SHP77 treated with DMSO at 0.1 percent for 48 hours (cell line): ENCODE data around the gene LRRC63.
A peak's percentile ranks its signal among the peaks of the same experiment; 100 is the strongest.
"Not testable (repeated sequence)": the region's sequence is repeated elsewhere in the genome, so short reads cannot be mapped to it uniquely, and the experiment has no call there.

ENCODE experiments used
- DNase-seq: peaks from one replicate; lab custom pipeline; 2025; lab: John Stamatoyannopoulos, UW

Gene LRRC63

GRCh38 chr13:46235286-46235685 is 23.6 kb downstream of the LRRC63 start:
- no peak for DNase-seq

DNA sequence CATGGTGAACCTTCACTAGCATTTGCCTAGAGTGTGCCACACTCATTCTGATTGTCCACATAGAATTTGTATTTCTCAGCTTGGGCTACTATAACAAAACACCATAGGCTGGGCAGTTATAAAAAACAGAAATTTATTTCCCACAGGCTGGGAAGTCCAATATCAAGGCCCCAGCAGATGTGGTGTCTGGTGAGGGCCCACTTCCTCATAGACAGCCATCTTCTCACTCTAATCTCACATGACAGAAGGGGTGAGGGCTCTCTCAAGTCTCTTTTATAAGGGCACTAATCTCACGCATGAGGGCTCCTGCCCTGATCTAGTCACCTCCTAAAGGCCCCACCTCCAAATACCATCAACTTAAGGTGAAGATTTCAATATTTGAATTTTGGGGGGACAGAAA is 53.6 kb downstream of the LRRC63 start:
- DNase-seq: no peak

- no peak for DNase-seq
Measured at GRCh38 chr13:46267166-46267565, 55.4 kb downstream of the LRRC63 start.

DNA sequence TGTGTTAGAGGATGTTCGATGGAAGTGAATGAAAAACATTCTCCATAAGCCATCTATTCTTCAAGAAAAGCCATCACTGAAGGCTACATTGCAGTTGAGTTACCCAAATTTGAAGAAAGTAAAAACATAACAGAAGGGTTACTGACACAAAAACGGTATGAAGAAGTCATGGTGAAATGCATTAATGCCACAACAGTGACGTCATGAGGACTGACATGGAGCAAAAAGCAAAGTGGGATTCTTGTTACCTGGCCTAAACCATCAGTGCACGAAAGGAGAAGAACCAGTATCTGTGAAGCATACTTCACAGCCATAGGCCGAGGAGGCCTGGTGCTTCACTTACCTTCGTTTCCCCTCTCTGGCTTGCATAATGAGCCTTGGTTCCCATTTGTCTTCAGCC is 58.7 kb downstream of the LRRC63 start:
- DNase-seq: no peak

DNA sequence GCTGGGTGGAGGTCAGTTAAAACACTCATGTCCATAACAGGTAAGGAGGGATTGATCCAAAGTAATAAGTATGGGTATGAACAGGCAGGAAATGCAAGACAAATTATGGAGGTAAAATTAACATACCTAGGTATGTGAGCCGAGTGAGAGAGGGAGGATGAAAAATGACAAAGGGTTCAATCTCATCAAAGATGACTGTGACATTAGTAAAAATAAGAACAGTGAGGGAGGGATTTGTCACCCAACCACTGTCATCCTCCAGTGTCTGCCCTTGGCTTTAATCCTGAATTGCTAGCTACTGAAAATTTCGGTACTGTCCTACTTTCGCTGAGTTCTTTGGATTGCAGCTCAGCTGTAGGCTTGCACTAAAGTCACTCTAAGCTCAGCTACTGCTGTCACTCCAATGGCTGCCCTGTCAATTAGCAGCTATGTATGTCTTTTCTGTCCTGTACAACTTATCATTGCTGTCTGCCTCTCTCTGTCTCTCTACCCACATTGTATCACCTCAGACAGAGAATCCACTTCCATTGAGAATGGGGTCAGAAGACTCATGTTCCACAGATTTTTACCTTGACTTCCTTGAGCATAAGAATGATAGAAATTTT is 62.5 kb downstream of the LRRC63 start:
- DNase-seq: no peak

- no peak for DNase-seq
Measured at GRCh38 chr13:46278474-46278873, 66.7 kb downstream of the LRRC63 start.

- no peak for DNase-seq
Measured at GRCh38 chr13:46281779-46282178, 70.1 kb downstream of the LRRC63 start.

DNA sequence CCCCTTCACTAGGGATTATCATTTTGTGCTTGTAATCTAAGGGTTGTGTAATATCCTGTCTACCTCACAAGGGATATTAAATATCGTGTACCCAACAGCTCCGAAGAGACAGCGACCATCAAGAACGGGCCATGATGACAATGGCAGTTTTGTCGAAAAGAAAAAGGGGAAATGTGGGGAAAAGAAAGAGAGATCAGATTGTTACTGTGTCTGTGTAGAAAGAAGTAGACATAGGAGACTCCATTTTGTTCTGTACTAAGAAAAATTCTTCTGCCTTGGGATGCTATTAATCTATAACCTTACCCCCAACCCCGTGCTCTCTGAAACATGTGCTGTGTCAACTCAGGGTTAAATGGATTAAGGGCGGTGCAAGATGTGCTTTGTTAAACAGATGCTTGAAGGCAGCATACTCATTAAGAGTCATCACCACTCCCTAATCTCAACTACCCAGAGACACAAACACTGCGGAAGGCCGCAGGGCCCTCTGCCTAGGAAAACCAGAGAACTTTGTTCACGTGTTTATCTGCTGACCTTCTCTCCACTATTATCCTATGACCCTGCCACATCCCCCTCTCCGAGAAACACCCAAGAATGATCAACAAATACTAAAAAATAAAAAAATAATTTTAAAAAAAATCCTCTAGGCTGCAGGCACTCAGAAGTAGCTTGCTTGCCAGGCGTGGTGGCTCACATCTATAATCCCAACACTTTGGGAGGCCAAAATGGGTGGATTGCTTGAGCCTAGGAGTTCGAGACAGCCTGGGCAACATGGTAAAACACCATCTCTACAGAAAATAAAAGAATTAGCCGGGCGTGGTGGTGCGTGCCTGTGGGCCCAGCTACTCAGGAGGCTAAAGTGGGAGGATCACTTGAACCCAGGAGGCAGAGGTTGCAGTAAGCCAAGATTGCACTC is 72.4 kb downstream of the LRRC63 start:
- DNase-seq: not testable (repeated sequence)

GRCh38 chr13:46286972-46287371 is 75.2 kb downstream of the LRRC63 start:
- DNase-seq: no peak

- peak; percentile 27 for DNase-seq
Measured at GRCh38 chr13:46288570-46289259, 77.0 kb downstream of the LRRC63 start.

- DNase-seq: no peak
Measured at GRCh38 chr13:46289260-46289955, 77.7 kb downstream of the LRRC63 start.

- no peak for DNase-seq
Measured at GRCh38 chr13:46290434-46290833, 78.7 kb downstream of the LRRC63 start.

DNA sequence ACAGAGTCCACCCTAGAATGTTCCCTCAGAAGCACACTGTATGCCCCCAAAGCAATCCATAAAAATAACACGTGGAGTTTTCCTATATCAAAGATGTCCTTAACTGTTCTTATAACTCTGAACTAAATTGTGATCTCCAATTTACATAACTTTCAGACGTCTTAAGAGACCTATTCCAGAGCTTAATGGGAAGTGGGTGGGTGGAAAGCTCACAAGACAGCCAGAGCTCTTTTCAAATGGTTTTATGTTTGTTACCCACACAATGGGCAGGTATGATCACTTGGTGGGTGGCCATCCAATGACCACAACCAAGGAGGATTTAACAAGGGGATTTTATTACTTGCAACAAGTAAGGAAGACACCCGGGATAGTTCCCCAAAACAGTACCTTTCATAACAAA is 81.7 kb downstream of the LRRC63 start:
- DNase-seq: no peak

DNA sequence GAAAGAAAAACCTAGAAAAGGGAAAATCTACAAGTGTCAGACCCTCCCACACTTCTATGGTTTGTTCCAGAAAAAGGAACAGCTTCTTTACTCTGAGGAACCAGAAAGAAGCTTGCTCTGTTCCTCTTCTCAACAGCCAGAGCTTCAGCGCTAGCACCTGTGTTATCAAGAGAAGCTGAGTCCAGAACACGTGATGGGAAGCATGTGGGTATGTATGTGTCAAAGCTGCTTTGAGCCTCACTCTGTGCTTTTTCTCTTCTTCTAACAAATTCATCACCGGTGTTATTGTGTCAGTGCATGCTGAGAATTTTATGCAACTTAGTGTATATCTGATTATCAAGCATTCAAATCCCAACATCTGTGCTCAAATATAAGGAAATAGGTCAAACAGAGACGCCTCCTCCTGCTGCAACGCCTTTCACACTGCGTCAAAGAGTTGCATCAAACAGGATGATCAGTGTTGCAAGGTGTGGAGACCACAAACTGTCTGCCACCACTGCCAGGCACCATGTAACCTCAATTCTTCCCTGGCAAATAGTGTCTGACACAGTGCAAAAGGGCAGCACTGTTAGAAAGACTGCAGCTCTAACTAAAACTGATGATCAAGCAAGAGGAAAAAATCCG is 83.9 kb downstream of the LRRC63 start:
- no peak for DNase-seq

- no peak for DNase-seq
Measured at GRCh38 chr13:46296115-46296822, 84.5 kb downstream of the LRRC63 start.

DNA sequence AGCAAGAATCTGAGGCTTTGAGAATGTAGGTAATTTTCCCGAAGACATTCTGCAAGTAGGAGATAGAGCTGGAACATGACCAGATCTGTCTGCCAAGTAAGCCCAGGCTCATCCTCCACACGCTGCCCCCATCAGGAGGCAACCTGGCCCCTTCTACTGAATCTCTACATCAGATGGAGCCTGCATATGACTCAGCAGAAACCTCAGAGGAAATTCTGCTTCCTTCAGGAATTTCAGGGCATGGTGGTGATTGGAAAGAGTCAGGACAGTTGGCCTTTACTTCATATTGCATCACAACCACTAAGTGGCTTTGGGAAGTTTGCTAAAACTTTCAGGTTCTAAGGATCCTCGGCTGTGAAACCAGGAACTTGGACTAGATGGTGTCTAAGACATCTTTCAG is 85.2 kb downstream of the LRRC63 start:
- DNase-seq: no peak

DNA sequence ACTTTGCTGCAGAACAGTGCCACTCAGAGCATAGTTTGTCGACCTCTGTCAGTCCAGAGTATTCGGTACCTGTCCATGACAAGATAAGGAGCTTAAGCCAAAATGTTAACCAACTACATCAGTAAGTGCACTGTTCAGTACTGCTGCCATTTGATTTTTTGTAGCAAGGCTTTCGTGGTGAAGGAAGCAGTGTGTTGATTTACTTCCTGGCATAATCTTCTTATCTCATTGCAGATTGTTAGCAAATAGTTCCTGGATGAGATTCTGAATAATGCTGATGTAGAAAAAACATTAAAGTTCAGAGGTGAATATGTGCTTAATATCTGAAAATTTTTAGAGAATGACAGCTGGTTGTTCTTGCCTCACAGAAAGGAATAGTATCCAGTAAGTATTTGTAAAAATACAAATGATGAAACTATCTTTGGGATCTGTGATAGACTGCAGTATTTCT is 85.7 kb downstream of the LRRC63 start:
- DNase-seq: no peak

DNA sequence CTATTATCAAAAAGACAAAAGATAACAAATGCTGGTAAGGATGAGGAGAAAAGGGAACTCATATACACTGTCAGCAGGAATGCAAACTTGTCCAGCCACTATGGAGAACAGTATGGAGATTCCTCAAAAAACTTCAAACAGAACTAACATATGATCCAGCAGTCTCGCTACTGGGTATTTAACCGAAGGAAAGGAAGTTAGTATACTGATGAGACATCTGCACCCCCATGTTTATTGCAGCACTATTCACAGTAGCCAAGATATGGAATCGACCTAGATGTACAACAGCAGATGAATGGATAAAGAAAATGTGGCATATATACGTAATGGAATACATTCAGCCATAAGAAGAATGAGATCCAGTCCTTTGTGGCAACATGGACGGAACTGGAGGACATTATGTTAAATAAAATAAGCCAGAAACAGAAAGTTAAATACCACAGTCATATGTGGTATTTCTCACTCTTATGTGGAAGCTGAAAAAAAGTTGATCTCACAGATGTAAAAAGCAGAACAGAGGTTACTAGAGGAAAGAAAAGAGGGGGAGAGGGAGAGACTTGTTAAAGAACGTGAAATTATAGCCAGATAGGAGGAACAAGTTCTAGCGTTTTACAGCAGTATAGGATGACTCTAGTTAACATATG is 92.1 kb downstream of the LRRC63 start:
- DNase-seq: no peak

GRCh38 chr13:46304546-46304945 is 92.8 kb downstream of the LRRC63 start:
- no peak for DNase-seq

- DNase-seq: no peak
Measured at GRCh38 chr13:46307554-46307953, 95.8 kb downstream of the LRRC63 start.

GRCh38 chr13:46310066-46310465 is 98.3 kb downstream of the LRRC63 start:
- no peak for DNase-seq
